DMS53 treated with DMSO at 0.1 percent for 48 hours (cell line): ENCODE measurements around the gene VWA3B.

Experiments
- DNase-seq: peaks from one replicate; lab custom pipeline; 2025; ENCODE audit not compliant: unreplicated experiment; lab: John Stamatoyannopoulos, UW

Gene VWA3B

GRCh38 chr2:98167916-98168315 lies 80.9 kb downstream of the VWA3B start:
- DNase-seq, result no peak

- no peak for DNase-seq
Observed at GRCh38 chr2:98170076-98170475, 83.1 kb downstream of the VWA3B start.

GRCh38 chr2:98172150-98172765 lies 85.3 kb downstream of the VWA3B start:
- no peak for DNase-seq

- no peak for DNase-seq
Observed at GRCh38 chr2:98172951-98173350, 86.0 kb downstream of the VWA3B start.

GRCh38 chr2:98175811-98176210 lies 88.8 kb downstream of the VWA3B start:
- DNase-seq, result peak; percentile 17

GRCh38 chr2:98177286-98177685 lies 90.3 kb downstream of the VWA3B start:
- no peak for DNase-seq

- DNase-seq, result no peak
Observed at GRCh38 chr2:98177986-98178385, 91.0 kb downstream of the VWA3B start.

GRCh38 chr2:98180456-98180855 lies 93.5 kb downstream of the VWA3B start:
- peak; percentile 70 for DNase-seq

- DNase-seq, result no peak
Observed at GRCh38 chr2:98181346-98181745, 94.4 kb downstream of the VWA3B start.

GRCh38 chr2:98185801-98186200 lies 98.8 kb downstream of the VWA3B start:
- DNase-seq, result no peak

- DNase-seq, result no peak
Observed at GRCh38 chr2:98187194-98187593, 100.2 kb downstream of the VWA3B start.

GRCh38 chr2:98188351-98189046 lies 101.5 kb downstream of the VWA3B start:
- DNase-seq, result no peak

GRCh38 chr2:98191883-98192282 lies 104.9 kb downstream of the VWA3B start:
- no peak for DNase-seq

GRCh38 chr2:98201576-98201975 lies 114.6 kb downstream of the VWA3B start:
- DNase-seq, result no peak

GRCh38 chr2:98205889-98206288 lies 118.9 kb downstream of the VWA3B start:
- no peak for DNase-seq

GRCh38 chr2:98212092-98213000 lies 125.4 kb downstream of the VWA3B start:
- no peak for DNase-seq

- no peak for DNase-seq
Observed at GRCh38 chr2:98216616-98217015, 129.6 kb downstream of the VWA3B start.

GRCh38 chr2:98219152-98219551 lies 132.2 kb downstream of the VWA3B start:
- DNase-seq, result no peak

GRCh38 chr2:98233941-98234340 lies 147.0 kb downstream of the VWA3B start:
- peak; percentile 20 for DNase-seq

- DNase-seq, result no peak
Observed at GRCh38 chr2:98234776-98235175, 147.8 kb downstream of the VWA3B start.

- DNase-seq, result no peak
Observed at GRCh38 chr2:98236935-98237334, 150.0 kb downstream of the VWA3B start.
